ENCODE data around the gene AXL.

GRCh38 chr19:41226874-41227390 is 7.9 kb downstream of the AXL start:
- TF ChIP-seq CTCF (IDR thresholded peaks at IDR 0.05; ENCODE audit: low read length) (no peak), EZH2 (IDR thresholded peaks at IDR 0.05; ENCODE audit: borderline replicate concordance, low read length) (no peak)

Data from OCI-LY1 (cell line).